NCI-H2196 treated with DMSO at 0.1 percent for 48 hours (cell line): ENCODE results near the gene LZTS2.
A peak's percentile ranks its signal among the peaks of the same experiment; 100 is the strongest.

Source experiments
- DNase-seq: peaks from one replicate; lab custom pipeline; 2025; ENCODE audit not compliant: unreplicated experiment; lab: John Stamatoyannopoulos, UW

Gene LZTS2

GRCh38 chr10:101013365-101013825, 13.8 kb downstream of the LZTS2 start:
- no peak for DNase-seq

- DNase-seq, result no peak
Measured at GRCh38 chr10:101014230-101014884, 14.7 kb downstream of the LZTS2 start.

GRCh38 chr10:101014966-101015581, 15.5 kb downstream of the LZTS2 start:
- DNase-seq, result no peak

GRCh38 chr10:101015582-101015973, 16.0 kb downstream of the LZTS2 start:
- no peak for DNase-seq

- no peak for DNase-seq
Measured at GRCh38 chr10:101016814-101017213, 17.2 kb downstream of the LZTS2 start.

GRCh38 chr10:101018118-101018599, 18.6 kb downstream of the LZTS2 start:
- DNase-seq, result no peak

GRCh38 chr10:101018600-101019439, 19.2 kb downstream of the LZTS2 start:
- DNase-seq, result peak; percentile 50

GRCh38 chr10:101019440-101019703, 19.8 kb downstream of the LZTS2 start:
- DNase-seq, result no peak

GRCh38 chr10:101020427-101021075, 20.9 kb downstream of the LZTS2 start:
- no peak for DNase-seq

- DNase-seq, result no peak
Measured at GRCh38 chr10:101021239-101021638, 21.6 kb downstream of the LZTS2 start.

GRCh38 chr10:101021692-101022251, 22.2 kb downstream of the LZTS2 start:
- DNase-seq, result no peak

- DNase-seq, result no peak
Measured at GRCh38 chr10:101022967-101023705, 23.5 kb downstream of the LZTS2 start.

GRCh38 chr10:101027106-101027720, 27.6 kb downstream of the LZTS2 start:
- no peak for DNase-seq

- DNase-seq, result no peak
Measured at GRCh38 chr10:101028446-101029337, 29.1 kb downstream of the LZTS2 start.

- DNase-seq, result no peak
Measured at GRCh38 chr10:101029520-101030295, 30.1 kb downstream of the LZTS2 start.

- DNase-seq, result no peak
Measured at GRCh38 chr10:101030496-101031127, 31.0 kb downstream of the LZTS2 start.

- peak; percentile 40 for DNase-seq
Measured at GRCh38 chr10:101031128-101031795, 31.7 kb downstream of the LZTS2 start, which contains the start of the genes PDZD7 and SFXN3. TSS of gene PDZD7 (minus strand) at chr10:101031129. CDS start at chr10:101030219, 910 bp downstream. TSS of gene SFXN3 (plus strand) at chr10:101031234. CDS start at chr10:101034695, 3,461 bp downstream.
